ENCODE measurements around the gene CDK5. TPM values are rescaled to one million over a fixed set of nuclear protein-coding genes. Genes with fewer than 3 reads are reported as not detected.

The CDK5 gene
- total RNA-seq, 3 donors from 2014 or later, result 8.3 to 12.4 (median 11.7) TPM

DNA sequence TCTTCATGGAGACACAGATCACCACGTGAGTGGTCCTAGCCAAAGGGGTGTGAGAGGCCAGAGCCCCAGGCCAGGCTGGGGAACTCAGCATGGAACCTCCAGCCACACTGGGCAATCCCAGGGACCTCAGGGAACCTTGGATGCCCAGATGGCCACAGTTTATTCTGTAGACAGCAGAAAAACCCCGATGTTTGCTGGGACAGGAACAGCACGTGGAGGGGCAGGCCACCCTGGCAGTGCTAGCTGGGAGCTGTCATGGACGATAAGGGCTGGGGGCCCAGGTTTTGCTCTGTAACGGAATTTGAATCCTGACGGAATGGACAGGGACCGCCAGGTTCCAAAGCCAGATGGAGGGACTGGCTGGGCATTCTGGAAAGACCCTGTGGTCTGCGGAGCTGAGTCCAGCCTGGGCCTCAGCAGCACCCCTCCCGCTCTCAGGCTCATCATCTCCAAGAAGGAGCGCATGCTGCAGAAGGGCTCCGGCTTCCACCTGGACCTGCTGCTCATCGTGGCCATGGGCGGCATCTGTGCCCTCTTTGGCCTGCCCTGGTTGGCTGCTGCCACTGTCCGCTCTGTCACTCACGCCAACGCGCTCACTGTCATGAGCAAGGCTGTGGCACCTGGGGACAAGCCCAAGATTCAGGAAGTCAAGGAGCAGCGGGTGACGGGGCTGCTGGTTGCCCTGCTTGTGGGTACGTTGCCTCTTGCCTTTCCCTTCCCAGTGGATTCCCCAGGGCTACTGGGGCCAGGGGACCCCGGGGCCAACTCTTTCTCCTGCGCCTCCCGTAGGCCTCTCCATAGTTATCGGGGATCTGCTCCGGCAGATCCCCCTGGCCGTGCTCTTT lies 17.3 kb upstream of the CDK5 start:
- TF ChIP-seq, protein P1, sequence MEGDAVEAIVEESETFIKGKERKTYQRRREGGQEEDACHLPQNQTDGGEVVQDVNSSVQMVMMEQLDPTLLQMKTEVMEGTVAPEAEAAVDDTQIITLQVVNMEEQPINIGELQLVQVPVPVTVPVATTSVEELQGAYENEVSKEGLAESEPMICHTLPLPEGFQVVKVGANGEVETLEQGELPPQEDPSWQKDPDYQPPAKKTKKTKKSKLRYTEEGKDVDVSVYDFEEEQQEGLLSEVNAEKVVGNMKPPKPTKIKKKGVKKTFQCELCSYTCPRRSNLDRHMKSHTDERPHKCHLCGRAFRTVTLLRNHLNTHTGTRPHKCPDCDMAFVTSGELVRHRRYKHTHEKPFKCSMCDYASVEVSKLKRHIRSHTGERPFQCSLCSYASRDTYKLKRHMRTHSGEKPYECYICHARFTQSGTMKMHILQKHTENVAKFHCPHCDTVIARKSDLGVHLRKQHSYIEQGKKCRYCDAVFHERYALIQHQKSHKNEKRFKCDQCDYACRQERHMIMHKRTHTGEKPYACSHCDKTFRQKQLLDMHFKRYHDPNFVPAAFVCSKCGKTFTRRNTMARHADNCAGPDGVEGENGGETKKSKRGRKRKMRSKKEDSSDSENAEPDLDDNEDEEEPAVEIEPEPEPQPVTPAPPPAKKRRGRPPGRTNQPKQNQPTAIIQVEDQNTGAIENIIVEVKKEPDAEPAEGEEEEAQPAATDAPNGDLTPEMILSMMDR (IDR thresholded peaks at IDR 0.05), result no peak
- no peak for ATAC-seq

GRCh38 chr7:151073990-151074389 lies 16.3 kb upstream of the CDK5 start:
- Histone ChIP-seq H3K9me3 (no peaks in the 10 kb centered on the region), H3K36me3 (ENCODE audit: low read depth) (peaks cover 5% of the 10 kb centered on the region), H3K4me3 (no peak overlapping the region), H3K4me1 (ENCODE audit: low read depth) (peaks cover under 1% of the 10 kb centered on the region)
- ATAC-seq (no peak), DNase-seq (peak in 1 of 3 donors; percentile 15)
- TF ChIP-seq, protein P1 (IDR thresholded peaks at IDR 0.05), result no peak
- intact Hi-C loops (cut with DNase I, micrococcal nuclease), result no loop called here

More for the DNA sequence above, 17.3 kb upstream of the CDK5 start:
- no peak overlapping the region for H3K4me3 ChIP-seq
- H3K9me3 ChIP-seq, result no peaks in the 10 kb centered on the region
- intact Hi-C loops (cut with DNase I, micrococcal nuclease), result no loop called here
- H3K36me3 ChIP-seq (ENCODE audit: low read depth), result peaks cover 4% of the 10 kb centered on the region
- peaks cover 11% of the 10 kb centered on the region for H3K4me1 ChIP-seq (ENCODE audit: low read depth)
- peak in 1 of 3 donors; percentile 26 for DNase-seq

GRCh38 chr7:151071032-151071866 lies 13.6 kb upstream of the CDK5 start:
- TF ChIP-seq, protein P1 (IDR thresholded peaks at IDR 0.05), result no peak
- Histone ChIP-seq H3K36me3 (ENCODE audit: low read depth) (peaks cover 10% of the 10 kb centered on the region), H3K9me3 (no peaks in the 10 kb centered on the region), H3K4me1 (ENCODE audit: low read depth) (no peaks in the 10 kb centered on the region), H3K4me3 (no peak overlapping the region)
- ATAC-seq, result no peak
- intact Hi-C loops (cut with DNase I, micrococcal nuclease), result no loop called here
- DNase-seq, result peak in 1 of 3 donors; percentile 44

- Histone ChIP-seq H3K4me3 (no peak overlapping the region), H3K4me1 (ENCODE audit: low read depth) (no peaks in the 10 kb centered on the region), H3K36me3 (ENCODE audit: low read depth) (peaks cover 10% of the 10 kb centered on the region), H3K9me3 (no peaks in the 10 kb centered on the region)
- TF ChIP-seq, protein P1 (IDR thresholded peaks at IDR 0.05), result no peak
- intact Hi-C loops (cut with DNase I, micrococcal nuclease), result no loop called here
- peak in 1 of 3 donors; percentile 50 for DNase-seq
- ATAC-seq, result no peak
These were observed 12.9 kb upstream of the CDK5 start for GRCh38 chr7:151070574-151070960.

DNA sequence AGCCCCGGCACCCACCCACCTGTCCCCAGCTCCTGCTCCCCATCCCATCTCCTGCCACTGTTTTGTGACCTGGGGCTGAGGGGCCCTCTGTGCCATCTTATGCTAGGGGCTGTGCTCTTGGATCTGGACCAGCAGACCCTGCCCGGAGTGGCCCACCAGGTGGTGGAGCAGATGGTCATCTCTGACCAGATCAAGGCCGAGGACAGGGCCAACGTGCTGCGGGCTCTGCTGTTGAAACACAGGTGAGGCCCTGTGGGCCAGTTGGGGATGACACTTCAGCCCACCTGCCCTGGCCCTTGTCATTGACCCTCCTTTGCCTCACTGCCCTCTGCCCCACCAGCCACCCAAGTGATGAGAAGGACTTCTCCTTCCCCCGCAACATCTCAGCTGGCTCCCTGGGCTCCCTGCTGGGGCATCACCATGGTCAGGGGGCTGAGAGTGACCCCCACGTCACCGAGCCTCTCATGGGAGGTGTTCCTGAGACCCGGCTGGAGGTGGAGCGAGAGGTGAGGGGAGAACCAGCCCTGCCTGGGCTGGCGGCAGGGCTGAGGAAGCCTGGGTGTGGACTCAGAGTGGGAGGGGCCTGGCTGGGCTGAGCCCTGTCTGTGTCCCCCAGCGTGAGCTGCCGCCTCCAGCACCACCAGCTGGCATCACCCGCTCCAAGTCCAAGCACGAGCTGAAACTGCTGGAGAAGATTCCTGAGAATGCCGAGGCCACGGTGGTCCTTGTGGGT lies 12.3 kb upstream of the CDK5 start:
- peak in 1 of 3 donors; percentile 47 for DNase-seq
- intact Hi-C loops (cut with DNase I, micrococcal nuclease), result no loop called here
- peaks cover 10% of the 10 kb centered on the region for H3K36me3 ChIP-seq (ENCODE audit: low read depth)
- no peaks in the 10 kb centered on the region for H3K4me1 ChIP-seq (ENCODE audit: low read depth)
- no peak overlapping the region for H3K4me3 ChIP-seq
- TF ChIP-seq, protein P1 (IDR thresholded peaks at IDR 0.05), result no peak
- no peaks in the 10 kb centered on the region for H3K9me3 ChIP-seq
- ATAC-seq, result peak; percentile 27
